Measurements from ENCODE around the gene CAV1.

CAV1 gene

GRCh38 chr7:116592041-116592355, 67.2 kb downstream of the CAV1 start:
- Histone ChIP-seq H4K8ac (ENCODE audit: low read length) (no peak overlapping the region), H3K4ac (ENCODE audit: low read depth in 1 of 2, low read length in 2 of 2) (no peak overlapping the region), H3K9me3 (ENCODE audit: control insufficient read depth, low read length) (no peaks in the 10 kb centered on the region), H2BK120ac (ENCODE audit: low read depth, low read length) (no peak overlapping the region), H3K18ac (ENCODE audit: low read depth in 1 of 2, low read length in 2 of 2) (no peak overlapping the region), H3K14ac (ENCODE audit: low read length in 2 of 2) (no peak overlapping the region), H3K4me3 (ENCODE audit: insufficient read depth in 1 of 2, low read depth in 1 of 2, low read length in 2 of 2) (no peak overlapping the region), H4K91ac (ENCODE audit: low read length) (no peak overlapping the region), H3K4me1 (ENCODE audit: control insufficient read depth, insufficient read depth, low read depth, low read length) (peaks cover 11% of the 10 kb centered on the region), H2BK15ac (ENCODE audit: low read depth, poor library complexity, severe bottlenecking) (no peak overlapping the region), H3K27ac (ENCODE audit: low read length, poor library complexity, severe bottlenecking) (no peak overlapping the region), H2BK12ac (ENCODE audit: low read length in 2 of 2) (no peak overlapping the region), H3K9ac (ENCODE audit: low read length) (peak overlapping the region; percentile 58), H3K36me3 (ENCODE audit: control insufficient read depth in 1 of 2, insufficient read depth in 2 of 2, low read depth in 1 of 2, low read length in 2 of 2) (no peaks in the 10 kb centered on the region), H2BK5ac (ENCODE audit: low read depth, low read length, poor library complexity, severe bottlenecking) (no peak overlapping the region), H3K4me2 (ENCODE audit: low read length, poor library complexity, severe bottlenecking) (no peak overlapping the region), H3K27me3 (ENCODE audit: control insufficient read depth in 1 of 2, insufficient read depth in 1 of 2, low read length in 2 of 2) (no peaks in the 10 kb centered on the region), H3K79me1 (replicated peaks; ENCODE audit: low read length, poor library complexity, severe bottlenecking) (no peaks in the 10 kb centered on the region), H2AFZ (ENCODE audit: low read depth, low read length) (no peak overlapping the region), H2AK5ac (ENCODE audit: low read length, severe bottlenecking) (no peak overlapping the region), H3K23ac (ENCODE audit: low read length in 2 of 2) (no peak overlapping the region)
- no peak for DNase-seq
- no CpG with 5 or more reads among the region's 1 CpG for WGBS

DNA sequence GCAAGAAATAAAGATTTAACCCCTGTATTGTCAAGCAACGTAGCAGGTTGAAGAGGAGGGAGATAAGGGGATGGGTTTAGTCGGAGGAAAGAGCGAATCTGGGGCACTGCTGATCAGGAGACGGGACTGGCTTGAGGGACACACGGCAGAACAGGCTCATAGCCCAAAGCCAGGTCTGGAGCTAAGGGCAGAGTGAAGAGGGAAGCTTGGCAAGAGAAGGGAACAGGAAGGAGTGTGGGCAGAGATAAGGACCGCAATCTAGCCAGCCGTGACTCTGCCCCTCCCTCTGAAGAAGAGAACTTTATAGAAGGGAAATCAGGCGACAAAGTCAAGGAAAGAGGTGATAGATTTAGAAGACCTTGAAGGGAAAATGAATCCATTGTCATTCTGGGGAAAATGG, 67.6 kb downstream of the CAV1 start:
- H3K18ac ChIP-seq (ENCODE audit: low read depth in 1 of 2, low read length in 2 of 2): no peak overlapping the region
- no peaks in the 10 kb centered on the region for H3K27me3 ChIP-seq (ENCODE audit: control insufficient read depth in 1 of 2, insufficient read depth in 1 of 2, low read length in 2 of 2)
- H3K27ac ChIP-seq (ENCODE audit: low read length, poor library complexity, severe bottlenecking): no peak overlapping the region
- H4K8ac ChIP-seq (ENCODE audit: low read length): no peak overlapping the region
- no peak overlapping the region for H2BK15ac ChIP-seq (ENCODE audit: low read depth, poor library complexity, severe bottlenecking)
- H3K4ac ChIP-seq (ENCODE audit: low read depth in 1 of 2, low read length in 2 of 2): no peak overlapping the region
- no peak overlapping the region for H4K91ac ChIP-seq (ENCODE audit: low read length)
- no peaks in the 10 kb centered on the region for H3K79me1 ChIP-seq (replicated peaks; ENCODE audit: low read length, poor library complexity, severe bottlenecking)
- no peak overlapping the region for H3K9ac ChIP-seq (ENCODE audit: low read length)
- no peak for DNase-seq
- H3K36me3 ChIP-seq (ENCODE audit: control insufficient read depth in 1 of 2, insufficient read depth in 2 of 2, low read depth in 1 of 2, low read length in 2 of 2): no peaks in the 10 kb centered on the region
- peak overlapping the region; percentile 36 for H2AK5ac ChIP-seq (ENCODE audit: low read length, severe bottlenecking)
- H2BK5ac ChIP-seq (ENCODE audit: low read depth, low read length, poor library complexity, severe bottlenecking): no peak overlapping the region
- no peaks in the 10 kb centered on the region for H3K9me3 ChIP-seq (ENCODE audit: control insufficient read depth, low read length)
- no peak overlapping the region for H2BK120ac ChIP-seq (ENCODE audit: low read depth, low read length)
- no peak overlapping the region for H3K4me3 ChIP-seq (ENCODE audit: insufficient read depth in 1 of 2, low read depth in 1 of 2, low read length in 2 of 2)
- H2BK12ac ChIP-seq (ENCODE audit: low read length in 2 of 2): peak overlapping the region in 1 of 2 experiments; percentile 77
- H3K4me2 ChIP-seq (ENCODE audit: low read length, poor library complexity, severe bottlenecking): no peak overlapping the region
- 70% methylated on average over 8 of the region's 8 CpGs for WGBS
- peaks cover 11% of the 10 kb centered on the region for H3K4me1 ChIP-seq (ENCODE audit: control insufficient read depth, insufficient read depth, low read depth, low read length)
- H3K14ac ChIP-seq (ENCODE audit: low read length in 2 of 2): no peak overlapping the region
- H3K23ac ChIP-seq (ENCODE audit: low read length in 2 of 2): no peak overlapping the region
- no peak overlapping the region for H2AFZ ChIP-seq (ENCODE audit: low read depth, low read length)

DNA sequence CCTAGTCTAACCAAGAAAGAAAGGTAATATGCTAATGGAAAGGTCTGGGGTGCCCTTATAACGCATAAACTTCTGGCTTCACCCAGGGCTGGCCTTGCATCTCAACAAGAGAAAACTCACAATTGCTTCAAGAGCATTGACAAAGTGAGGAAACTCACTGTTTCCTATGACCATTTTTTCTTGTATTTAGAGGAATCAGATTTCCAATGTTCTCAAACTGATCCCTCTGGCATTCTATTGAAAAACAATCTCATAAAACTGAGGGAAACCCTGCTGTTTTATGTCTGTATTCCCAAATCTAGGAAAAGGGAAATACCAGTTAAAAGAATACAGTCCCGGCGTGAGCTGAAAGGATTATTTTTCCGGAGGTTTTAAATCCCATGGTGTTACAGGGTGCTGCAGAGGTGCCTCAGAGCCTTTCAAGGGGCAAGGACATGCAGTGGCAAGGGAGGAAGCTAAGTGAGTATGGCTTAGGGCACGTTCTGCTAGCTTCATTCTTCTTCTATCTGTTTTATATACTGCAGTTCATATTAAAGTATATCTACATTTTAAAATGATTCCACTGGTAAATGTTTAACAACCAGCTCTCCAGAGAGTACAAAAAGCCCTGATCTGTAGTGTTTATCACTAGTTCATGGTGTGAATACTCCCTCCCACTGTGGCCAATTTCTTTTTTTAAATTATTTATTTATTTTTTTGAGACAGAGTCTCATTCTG, 68.7 kb downstream of the CAV1 start:
- H3K4ac ChIP-seq (ENCODE audit: low read depth in 1 of 2, low read length in 2 of 2): no peak overlapping the region
- WGBS: 90% methylated on average over 4 of the region's 5 CpGs

GRCh38 chr7:116595063-116595462, 70.2 kb downstream of the CAV1 start:
- DNase-seq: no peak
- H3K18ac ChIP-seq (ENCODE audit: low read depth in 1 of 2, low read length in 2 of 2): no peak overlapping the region
- H2BK5ac ChIP-seq (ENCODE audit: low read depth, low read length, poor library complexity, severe bottlenecking): no peak overlapping the region
- H2BK15ac ChIP-seq (ENCODE audit: low read depth, poor library complexity, severe bottlenecking): no peak overlapping the region
- no peaks in the 10 kb centered on the region for H3K79me1 ChIP-seq (replicated peaks; ENCODE audit: low read length, poor library complexity, severe bottlenecking)
- no peak overlapping the region for H2AK5ac ChIP-seq (ENCODE audit: low read length, severe bottlenecking)
- no peak overlapping the region for H4K8ac ChIP-seq (ENCODE audit: low read length)
- no peak overlapping the region for H3K27ac ChIP-seq (ENCODE audit: low read length, poor library complexity, severe bottlenecking)
- H3K4me2 ChIP-seq (ENCODE audit: low read length, poor library complexity, severe bottlenecking): no peak overlapping the region
- no peaks in the 10 kb centered on the region for H3K9me3 ChIP-seq (ENCODE audit: control insufficient read depth, low read length)
- H3K23ac ChIP-seq (ENCODE audit: low read length in 2 of 2): no peak overlapping the region
- no peak overlapping the region for H2BK12ac ChIP-seq (ENCODE audit: low read length in 2 of 2)
- H2AFZ ChIP-seq (ENCODE audit: low read depth, low read length): no peak overlapping the region
- H3K9ac ChIP-seq (ENCODE audit: low read length): no peak overlapping the region
- no peak overlapping the region for H2BK120ac ChIP-seq (ENCODE audit: low read depth, low read length)
- H3K36me3 ChIP-seq (ENCODE audit: control insufficient read depth in 1 of 2, insufficient read depth in 2 of 2, low read depth in 1 of 2, low read length in 2 of 2): no peaks in the 10 kb centered on the region
- WGBS: 94% methylated on average over 8 of the region's 9 CpGs
- H3K27me3 ChIP-seq (ENCODE audit: control insufficient read depth in 1 of 2, insufficient read depth in 1 of 2, low read length in 2 of 2): no peaks in the 10 kb centered on the region
- no peak overlapping the region for H4K91ac ChIP-seq (ENCODE audit: low read length)
- peaks cover 11% of the 10 kb centered on the region for H3K4me1 ChIP-seq (ENCODE audit: control insufficient read depth, insufficient read depth, low read depth, low read length)
- H3K4me3 ChIP-seq (ENCODE audit: insufficient read depth in 1 of 2, low read depth in 1 of 2, low read length in 2 of 2): no peak overlapping the region
- no peak overlapping the region for H3K14ac ChIP-seq (ENCODE audit: low read length in 2 of 2)
- H3K4ac ChIP-seq (ENCODE audit: low read depth in 1 of 2, low read length in 2 of 2): no peak overlapping the region

More for the DNA sequence above, 68.7 kb downstream of the CAV1 start:
- Histone ChIP-seq H2BK12ac (ENCODE audit: low read length in 2 of 2) (no peak overlapping the region), H2AFZ (ENCODE audit: low read depth, low read length) (no peak overlapping the region), H2BK120ac (ENCODE audit: low read depth, low read length) (no peak overlapping the region), H2BK15ac (ENCODE audit: low read depth, poor library complexity, severe bottlenecking) (no peak overlapping the region), H3K18ac (ENCODE audit: low read depth in 1 of 2, low read length in 2 of 2) (no peak overlapping the region), H2AK5ac (ENCODE audit: low read length, severe bottlenecking) (no peak overlapping the region), H3K14ac (ENCODE audit: low read length in 2 of 2) (no peak overlapping the region), H2BK5ac (ENCODE audit: low read depth, low read length, poor library complexity, severe bottlenecking) (no peak overlapping the region), H3K4me3 (ENCODE audit: insufficient read depth in 1 of 2, low read depth in 1 of 2, low read length in 2 of 2) (no peak overlapping the region), H3K9ac (ENCODE audit: low read length) (no peak overlapping the region), H3K9me3 (ENCODE audit: control insufficient read depth, low read length) (no peaks in the 10 kb centered on the region), H3K36me3 (ENCODE audit: control insufficient read depth in 1 of 2, insufficient read depth in 2 of 2, low read depth in 1 of 2, low read length in 2 of 2) (no peaks in the 10 kb centered on the region), H3K4me1 (ENCODE audit: control insufficient read depth, insufficient read depth, low read depth, low read length) (peaks cover 11% of the 10 kb centered on the region), H4K8ac (ENCODE audit: low read length) (no peak overlapping the region), H3K27me3 (ENCODE audit: control insufficient read depth in 1 of 2, insufficient read depth in 1 of 2, low read length in 2 of 2) (no peaks in the 10 kb centered on the region), H3K23ac (ENCODE audit: low read length in 2 of 2) (no peak overlapping the region), H3K27ac (ENCODE audit: low read length, poor library complexity, severe bottlenecking) (peak overlapping the region; percentile 24), H3K4me2 (ENCODE audit: low read length, poor library complexity, severe bottlenecking) (no peak overlapping the region), H4K91ac (ENCODE audit: low read length) (no peak overlapping the region), H3K79me1 (replicated peaks; ENCODE audit: low read length, poor library complexity, severe bottlenecking) (no peaks in the 10 kb centered on the region)
- DNase-seq: no peak

Data from mesenchymal stem cell (in vitro differentiated cells and primary cell).